ENCODE data around the gene BTN1A1. TPM values are rescaled to one million over a fixed set of nuclear protein-coding genes. Genes with fewer than 3 reads are reported as not detected.
A peak's percentile ranks its signal among the peaks of the same experiment; 100 is the strongest.

The BTN1A1 gene
- polyA plus RNA-seq, 3 donors: not detected

DNA sequence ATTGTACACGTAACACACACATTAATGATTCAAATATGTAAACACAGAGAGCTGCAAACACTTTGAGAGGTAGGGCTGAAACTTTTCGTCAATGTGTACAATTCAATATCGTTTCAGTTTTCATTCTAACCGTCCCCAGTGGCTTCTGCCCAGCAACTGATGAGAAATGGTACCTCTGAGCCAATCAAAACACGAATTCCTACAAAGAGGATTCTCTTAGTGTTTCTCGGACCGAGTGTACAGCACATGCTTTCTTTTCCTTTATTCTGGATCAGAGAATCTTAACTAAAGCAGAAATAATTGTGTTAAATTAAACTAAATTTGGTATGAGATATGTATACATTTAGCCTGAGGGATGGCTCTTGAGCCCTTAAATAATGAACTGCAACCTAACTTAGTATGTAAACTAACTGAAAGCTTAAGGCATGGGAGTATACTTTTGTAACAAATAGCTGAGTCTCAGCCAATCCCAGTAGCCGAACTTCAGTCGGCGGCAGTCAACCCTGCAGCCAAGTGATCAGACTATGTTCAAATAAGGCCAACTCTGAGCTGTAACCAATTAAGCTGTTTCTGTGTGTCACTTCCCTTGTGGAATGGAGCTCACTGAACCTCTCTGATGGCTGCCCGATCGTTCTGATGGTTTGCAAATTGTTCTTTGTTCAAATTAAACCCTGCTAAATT, 26.2 kb upstream of the BTN1A1 start:
- intact Hi-C loops (cut with micrococcal nuclease): no loop called here
- H3K4me1 ChIP-seq (ENCODE audit: control insufficient read depth in 1 of 2, insufficient read depth in 2 of 2, low read length in 2 of 2): peaks cover 60 to 64% of the 10 kb centered on the region in 2 donors
- peak overlapping the region; percentile 97 to 100 (median 99) for H3K27ac Mint-ChIP-seq
- H2AFZ ChIP-seq (ENCODE audit: insufficient read depth, low read depth, low read length, poor library complexity, severe bottlenecking): peak overlapping the region; percentile 75
- peaks cover 4 to 11% of the 10 kb centered on the region in 2 donors for H3K36me3 ChIP-seq (replicated peaks in 1 of 2; ENCODE audit: control insufficient read depth in 1 of 2, insufficient read depth in 2 of 2, low read length in 2 of 2)
- peaks cover 61% of the 10 kb centered on the region for H3K4me1 Mint-ChIP-seq
- peak overlapping the region; percentile 76 for H3K4me2 ChIP-seq (replicated peaks; ENCODE audit: extremely low read depth, low read length, poor library complexity, severe bottlenecking)
- TF ChIP-seq, protein P1, sequence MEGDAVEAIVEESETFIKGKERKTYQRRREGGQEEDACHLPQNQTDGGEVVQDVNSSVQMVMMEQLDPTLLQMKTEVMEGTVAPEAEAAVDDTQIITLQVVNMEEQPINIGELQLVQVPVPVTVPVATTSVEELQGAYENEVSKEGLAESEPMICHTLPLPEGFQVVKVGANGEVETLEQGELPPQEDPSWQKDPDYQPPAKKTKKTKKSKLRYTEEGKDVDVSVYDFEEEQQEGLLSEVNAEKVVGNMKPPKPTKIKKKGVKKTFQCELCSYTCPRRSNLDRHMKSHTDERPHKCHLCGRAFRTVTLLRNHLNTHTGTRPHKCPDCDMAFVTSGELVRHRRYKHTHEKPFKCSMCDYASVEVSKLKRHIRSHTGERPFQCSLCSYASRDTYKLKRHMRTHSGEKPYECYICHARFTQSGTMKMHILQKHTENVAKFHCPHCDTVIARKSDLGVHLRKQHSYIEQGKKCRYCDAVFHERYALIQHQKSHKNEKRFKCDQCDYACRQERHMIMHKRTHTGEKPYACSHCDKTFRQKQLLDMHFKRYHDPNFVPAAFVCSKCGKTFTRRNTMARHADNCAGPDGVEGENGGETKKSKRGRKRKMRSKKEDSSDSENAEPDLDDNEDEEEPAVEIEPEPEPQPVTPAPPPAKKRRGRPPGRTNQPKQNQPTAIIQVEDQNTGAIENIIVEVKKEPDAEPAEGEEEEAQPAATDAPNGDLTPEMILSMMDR (IDR thresholded peaks at IDR 0.05): no peak
- no peaks in the 10 kb centered on the region for H3K27me3 Mint-ChIP-seq (ENCODE audit: low read depth in 3 of 3)
- no peaks in the 10 kb centered on the region for H3K27me3 ChIP-seq (ENCODE audit: control insufficient read depth in 2 of 2, insufficient read depth in 2 of 2, low read length in 2 of 2)
- H3K36me3 Mint-ChIP-seq: peaks cover 11 to 13% of the 10 kb centered on the region in 2 donors
- peak overlapping the region; percentile 58 for H3K9ac ChIP-seq (ENCODE audit: insufficient read depth, low read length, poor library complexity, severe bottlenecking)
- H3K79me2 ChIP-seq (ENCODE audit: insufficient read depth, low read length): peaks cover 13% of the 10 kb centered on the region
- no peaks in the 10 kb centered on the region for H4K20me1 ChIP-seq (ENCODE audit: insufficient read depth, low read length)
- peak; percentile 81 to 90 (median 88) for DNase-seq
- H3K4me3 ChIP-seq (replicated peaks in 1 of 3; ENCODE audit: low read depth in 2 of 3, low read length in 3 of 3): peak overlapping the region; percentile 47 to 98 (median 74)
- H3K27ac ChIP-seq (ENCODE audit: low read depth in 1 of 2, low read length in 2 of 2): peak overlapping the region; percentile 73 to 87
- H3K9me3 Mint-ChIP-seq: peaks cover 4 to 10% (median 6%) of the 10 kb centered on the region in 7 donors
- H3K4me3 Mint-ChIP-seq: peak overlapping the region; percentile 85 to 94
- 5% methylated on average over 6 of the region's 12 CpGs for WGBS (ENCODE audit: insufficient coverage)
- H3K9me3 ChIP-seq (replicated peaks in 1 of 2; ENCODE audit: control insufficient read depth in 1 of 2, insufficient read depth in 1 of 2, low read length in 2 of 2): peaks cover 0 to 3% of the 10 kb centered on the region in 2 donors

DNA sequence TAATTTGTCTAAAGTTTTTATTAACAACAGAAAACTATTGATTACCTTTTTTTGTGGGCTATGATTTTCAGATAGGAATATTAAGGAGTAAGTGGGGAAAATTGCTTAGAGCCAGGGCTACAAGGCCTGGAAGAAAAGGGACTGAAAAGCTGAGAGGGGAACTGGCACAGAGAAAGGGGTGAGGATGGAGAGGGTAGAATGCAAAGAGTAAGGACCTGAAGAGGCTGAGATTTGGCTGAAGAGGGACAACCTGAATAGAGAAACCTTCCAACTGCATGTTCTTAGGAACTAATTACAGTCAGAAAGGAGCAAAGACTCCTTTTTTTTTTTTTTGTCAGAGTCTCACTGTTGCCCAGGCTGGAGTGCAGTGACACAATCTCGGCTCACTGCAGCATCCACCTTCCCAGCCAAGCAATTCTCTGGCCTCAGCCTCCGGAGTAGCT, 25.6 kb upstream of the BTN1A1 start:
- WGBS (ENCODE audit: insufficient coverage): 80% methylated on average over 1 of the region's 2 CpGs
- peaks cover 4 to 10% (median 6%) of the 10 kb centered on the region in 7 donors for H3K9me3 Mint-ChIP-seq
- peaks cover 10% of the 10 kb centered on the region for H3K79me2 ChIP-seq (ENCODE audit: insufficient read depth, low read length)
- peak overlapping the region; percentile 58 for H3K9ac ChIP-seq (ENCODE audit: insufficient read depth, low read length, poor library complexity, severe bottlenecking)
- H2AFZ ChIP-seq (ENCODE audit: insufficient read depth, low read depth, low read length, poor library complexity, severe bottlenecking): peak overlapping the region; percentile 75
- no peak for DNase-seq
- H3K9me3 ChIP-seq (replicated peaks in 1 of 2; ENCODE audit: control insufficient read depth in 1 of 2, insufficient read depth in 1 of 2, low read length in 2 of 2): peaks cover 0 to 3% of the 10 kb centered on the region in 2 donors
- no peaks in the 10 kb centered on the region for H4K20me1 ChIP-seq (ENCODE audit: insufficient read depth, low read length)
- H3K4me1 Mint-ChIP-seq: peaks cover 66% of the 10 kb centered on the region
- peak overlapping the region; percentile 73 to 87 for H3K27ac ChIP-seq (ENCODE audit: low read depth in 1 of 2, low read length in 2 of 2)
- peaks cover 64 to 68% of the 10 kb centered on the region in 2 donors for H3K4me1 ChIP-seq (ENCODE audit: control insufficient read depth in 1 of 2, insufficient read depth in 2 of 2, low read length in 2 of 2)
- H3K27me3 ChIP-seq (ENCODE audit: control insufficient read depth in 2 of 2, insufficient read depth in 2 of 2, low read length in 2 of 2): no peaks in the 10 kb centered on the region
- intact Hi-C loops (cut with micrococcal nuclease): no loop called here
- H3K36me3 ChIP-seq (replicated peaks in 1 of 2; ENCODE audit: control insufficient read depth in 1 of 2, insufficient read depth in 2 of 2, low read length in 2 of 2): peaks cover 0 to 6% of the 10 kb centered on the region in 2 donors
- peak overlapping the region; percentile 97 to 100 (median 99) for H3K27ac Mint-ChIP-seq
- peak overlapping the region; percentile 76 for H3K4me2 ChIP-seq (replicated peaks; ENCODE audit: extremely low read depth, low read length, poor library complexity, severe bottlenecking)
- peaks cover 7 to 10% of the 10 kb centered on the region in 2 donors for H3K36me3 Mint-ChIP-seq
- H3K4me3 Mint-ChIP-seq: peak overlapping the region; percentile 85 to 94
- TF ChIP-seq, protein P1 (IDR thresholded peaks at IDR 0.05): no peak
- no peaks in the 10 kb centered on the region for H3K27me3 Mint-ChIP-seq (ENCODE audit: low read depth in 3 of 3)
- peak overlapping the region; percentile 47 to 98 (median 74) for H3K4me3 ChIP-seq (replicated peaks in 1 of 3; ENCODE audit: low read depth in 2 of 3, low read length in 3 of 3)

All from CD14-positive monocyte (primary cell).